Colonic mucosa (tissue), 4 donors: ENCODE measurements around the gene DHRS12. TPM values are rescaled to one million over a fixed set of nuclear protein-coding genes. Genes with fewer than 3 reads are reported as not detected.

Experiments
- DNase-seq: peaks from one replicate; pipeline ENCODE4 v3.0.0-alpha.2; 2020
- H3K27ac ChIP-seq: fragments of 200-600 bp; one replicate; pipeline ENCODE4 v1.8.0; 2021
- H3K27me3 ChIP-seq: fragments of 200-600 bp; one replicate; pipeline ENCODE4 v1.8.0; 2021
- H3K36me3 ChIP-seq: fragments of 200-600 bp; one replicate; pipeline ENCODE4 v1.8.0; 2021
- H3K4me1 ChIP-seq: fragments of 200-600 bp; one replicate; pipeline ENCODE4 v1.8.0; 2021; ENCODE audit warnings: mild to moderate bottlenecking
- H3K4me3 ChIP-seq: fragments of 200-600 bp; one replicate; pipeline ENCODE4 v1.8.0; 2021
- H3K9ac ChIP-seq, 2 donors: one replicate each; pipeline ENCODE4 v1.7.0; 2013; ENCODE audit warnings: control low read depth in 2 of 2, low read depth in 2 of 2, low read length in 2 of 2
- H3K9me3 ChIP-seq: fragments of 200-600 bp; one replicate; pipeline ENCODE4 v1.8.0; 2021
- CTCF ChIP-seq: fragments of 200-600 bp; IDR thresholded peaks from one replicate; pipeline ENCODE4 v1.8.0; 2022; ENCODE audit warnings: antibody characterized with exemption, mild to moderate bottlenecking
- intact Hi-C: fragments of 100-400 bp; cut with DNase I; formaldehyde crosslinking; loops from one replicate; pipeline ENCODE4 v1.14.1; 2022
- total RNA-seq, 2 donors: library from RNA; stranded (reverse); fragmentation: NEBNext Ultra II Directional in 1 of 2; extraction: Animal tissue kit (Norgen Biotek cat#: 25700) in 1 of 2; gene quantifications; one replicate each; pipeline ENCODE4 v1.2.1, GENCODE V29; 2021
- donor health status: healthy.
- donor health status: DM: no; HTN: no; CAD: no.
- donor health status: DM: no; HTN: no; CAD: no.

Gene DHRS12
- total RNA-seq, result 10 to 100 TPM in 1 of 2 donors, 1 to 10 TPM in 1; 6.6 to 12.4 TPM

GRCh38 chr13:51803422-51804294 lies at the start of gene DHRS12:
Gene DHRS12, minus strand, starts transcription at chr13:51804163. Its CDS starts 4,504 bp downstream, at chr13:51799659.
- H3K9me3 ChIP-seq, result no peaks in the 10 kb centered on the region
- peaks cover 13% of the 10 kb centered on the region for H3K4me1 ChIP-seq
- DNase-seq, result peak; percentile 94
- intact Hi-C loops, result loop anchor here (5.0 kb wide), 1 partner anchor 221 kb away; the partner anchor contains the start of gene WDFY2
- peak within 1 kb of the TSS; percentile 99 for H3K27ac ChIP-seq
- peak within 1 kb of the TSS; percentile 67 for H3K4me3 ChIP-seq
- H3K9ac ChIP-seq, result peak within 1 kb of the TSS; percentile 76 to 100
- no peaks in the 10 kb centered on the region for H3K36me3 ChIP-seq
- H3K27me3 ChIP-seq, result no peaks in the 10 kb centered on the region
- no peak for TF ChIP-seq CTCF

- intact Hi-C loops, result no loop called here
- Histone ChIP-seq H3K27me3 (no peaks in the 10 kb centered on the region), H3K9me3 (no peaks in the 10 kb centered on the region), H3K4me3 (no peak overlapping the region), H3K27ac (no peak overlapping the region), H3K9ac (no peak overlapping the region), H3K36me3 (no peaks in the 10 kb centered on the region), H3K4me1 (no peaks in the 10 kb centered on the region)
- peak; percentile 26 for DNase-seq
- TF ChIP-seq CTCF, result peak; percentile 34
Measured at GRCh38 chr13:51849145-51850101, 45.5 kb upstream of the DHRS12 start.

- H3K4me3 ChIP-seq, result no peak overlapping the region
- no peak overlapping the region for H3K9ac ChIP-seq
- no peaks in the 10 kb centered on the region for H3K9me3 ChIP-seq
- no peak for DNase-seq
- H3K27me3 ChIP-seq, result no peaks in the 10 kb centered on the region
- H3K36me3 ChIP-seq, result no peaks in the 10 kb centered on the region
- no peaks in the 10 kb centered on the region for H3K4me1 ChIP-seq
- H3K27ac ChIP-seq, result no peak overlapping the region
- TF ChIP-seq CTCF, result no peak
- intact Hi-C loops, result no loop called here
Measured at GRCh38 chr13:51848674-51849073, 44.7 kb upstream of the DHRS12 start.

- no peaks in the 10 kb centered on the region for H3K4me1 ChIP-seq
- intact Hi-C loops, result no loop called here
- TF ChIP-seq CTCF, result no peak
- DNase-seq, result no peak
- H3K36me3 ChIP-seq, result no peaks in the 10 kb centered on the region
- no peaks in the 10 kb centered on the region for H3K27me3 ChIP-seq
- no peak overlapping the region for H3K9ac ChIP-seq
- H3K4me3 ChIP-seq, result no peak overlapping the region
- no peaks in the 10 kb centered on the region for H3K9me3 ChIP-seq
- no peak overlapping the region for H3K27ac ChIP-seq
Measured at GRCh38 chr13:51846756-51847155, 42.8 kb upstream of the DHRS12 start.

GRCh38 chr13:51845574-51846318 lies 41.8 kb upstream of the DHRS12 start:
- Histone ChIP-seq H3K9me3 (no peaks in the 10 kb centered on the region), H3K36me3 (no peaks in the 10 kb centered on the region), H3K4me1 (no peaks in the 10 kb centered on the region), H3K27ac (no peak overlapping the region), H3K4me3 (no peak overlapping the region), H3K9ac (no peak overlapping the region), H3K27me3 (no peaks in the 10 kb centered on the region)
- intact Hi-C loops, result no loop called here
- no peak for DNase-seq
- TF ChIP-seq CTCF, result no peak
